GM18499 (cell line): ENCODE data around the gene SAPCD1.

Source experiments
- ATAC-seq: cut with Tn5 transposase; IDR thresholded peaks from one replicate; pipeline ENCODE4 v1.9.1; 2021; ENCODE audit warnings: moderate number of reproducible peaks; ENCODE audit not compliant: insufficient read depth, unreplicated experiment

Gene SAPCD1

DNA sequence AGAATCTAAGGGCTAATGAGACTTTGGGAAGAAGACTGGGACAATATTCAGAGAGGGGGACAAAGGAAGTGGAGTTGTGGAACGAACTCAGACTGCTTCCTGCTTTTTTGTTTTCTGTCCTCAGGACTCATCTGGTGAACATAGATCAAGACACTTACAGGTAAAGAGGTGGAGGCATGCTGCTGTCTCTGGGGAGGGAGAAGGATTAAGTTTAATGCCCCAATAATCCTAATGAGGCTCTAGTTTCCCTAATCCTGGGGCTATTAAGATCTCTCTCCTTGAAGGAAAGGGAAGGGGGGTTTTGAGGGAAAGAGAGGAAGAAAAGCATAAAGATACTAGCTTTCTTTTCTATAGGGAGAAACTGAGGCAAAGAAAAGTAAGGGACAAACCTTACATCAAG lies 18.0 kb upstream of the SAPCD1 start:
- ATAC-seq: no peak

DNA sequence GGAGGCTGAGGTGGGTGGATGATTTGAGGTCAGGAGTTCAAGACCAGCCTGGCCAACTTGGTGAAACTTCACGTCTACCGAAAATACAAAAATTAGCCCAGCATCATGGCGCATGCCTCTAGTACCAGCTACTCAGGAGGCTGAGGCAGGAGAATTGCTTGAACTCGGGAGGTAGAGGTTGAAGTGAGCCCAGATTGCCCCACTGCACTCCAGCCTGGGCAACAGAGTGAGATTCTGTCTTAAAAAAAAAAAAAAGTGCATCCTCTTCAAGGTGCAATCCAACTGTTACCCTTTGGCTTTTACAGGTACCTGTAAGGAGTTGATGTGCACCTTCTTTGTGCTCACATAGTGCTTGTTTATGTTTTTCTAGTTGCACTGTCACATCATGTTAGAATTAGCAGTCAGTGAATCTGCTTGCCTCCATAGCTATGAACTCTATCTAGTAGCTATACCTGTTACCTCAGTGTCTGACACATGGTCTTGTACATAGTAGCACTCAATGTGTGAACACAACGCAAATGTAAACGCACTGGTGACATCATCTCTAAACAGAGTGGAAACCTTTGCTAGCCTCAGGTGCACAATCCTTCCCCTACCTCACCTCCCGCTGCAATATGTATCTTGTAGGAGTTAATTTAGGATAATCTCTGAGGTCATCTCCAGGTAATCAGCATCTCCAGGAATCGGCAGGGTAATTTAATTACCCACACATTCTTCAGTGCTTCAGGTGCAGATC lies 13.0 kb upstream of the SAPCD1 start:
- no peak for ATAC-seq

DNA sequence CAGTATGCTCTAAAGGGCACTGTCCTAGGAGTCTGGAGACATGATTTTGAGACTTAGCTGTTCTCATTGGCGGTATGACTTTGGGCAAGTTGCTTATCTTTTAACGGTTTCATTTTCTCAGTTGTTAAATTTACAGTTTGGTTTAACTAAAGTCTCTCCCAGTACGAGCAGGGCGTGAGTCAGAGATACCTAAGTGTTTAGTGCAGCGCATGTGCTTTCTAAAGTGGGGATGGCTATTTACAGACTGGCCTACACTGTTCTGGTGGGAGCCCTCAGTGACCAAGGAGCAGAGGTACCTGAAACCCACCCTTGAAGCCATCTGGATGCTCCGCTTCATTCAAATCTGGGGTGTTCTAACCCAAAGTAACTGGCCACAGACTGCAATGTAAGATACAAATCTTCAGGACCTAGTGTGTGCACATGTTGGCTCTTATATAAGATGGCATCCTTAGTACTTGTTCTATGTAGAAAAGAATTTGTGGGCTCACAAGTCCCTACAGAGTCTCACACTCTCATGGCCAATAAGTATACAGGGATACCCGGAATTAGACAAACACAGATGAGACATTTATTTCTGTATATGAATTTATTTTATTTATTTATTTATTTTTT lies 11.9 kb upstream of the SAPCD1 start:
- ATAC-seq: no peak

DNA sequence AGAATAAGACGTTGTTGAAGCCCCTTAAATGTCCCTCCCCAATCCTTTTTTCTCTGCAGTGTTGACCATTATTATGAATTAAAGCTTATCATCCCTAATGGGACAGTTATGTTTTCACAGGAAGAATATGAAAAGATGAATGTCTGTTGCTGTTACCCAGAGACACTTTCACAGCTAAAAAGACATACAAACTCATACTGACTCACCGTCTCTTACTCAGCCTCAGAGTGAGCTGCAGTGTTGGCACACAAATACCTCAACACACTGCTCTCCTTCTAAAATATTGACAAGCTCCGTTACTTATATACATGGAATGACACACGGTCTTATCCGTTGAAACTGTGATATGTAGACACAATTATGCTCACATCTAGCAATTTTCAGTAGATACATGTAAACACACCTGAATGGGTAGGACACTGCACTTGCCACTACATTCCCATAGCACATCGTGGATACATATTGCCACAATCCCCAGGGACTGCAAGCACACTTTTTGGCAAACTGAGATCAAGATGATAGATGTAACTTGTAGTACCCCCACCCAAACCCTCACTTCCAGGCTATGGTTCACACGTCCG lies 9.6 kb upstream of the SAPCD1 start:
- ATAC-seq: no peak

DNA sequence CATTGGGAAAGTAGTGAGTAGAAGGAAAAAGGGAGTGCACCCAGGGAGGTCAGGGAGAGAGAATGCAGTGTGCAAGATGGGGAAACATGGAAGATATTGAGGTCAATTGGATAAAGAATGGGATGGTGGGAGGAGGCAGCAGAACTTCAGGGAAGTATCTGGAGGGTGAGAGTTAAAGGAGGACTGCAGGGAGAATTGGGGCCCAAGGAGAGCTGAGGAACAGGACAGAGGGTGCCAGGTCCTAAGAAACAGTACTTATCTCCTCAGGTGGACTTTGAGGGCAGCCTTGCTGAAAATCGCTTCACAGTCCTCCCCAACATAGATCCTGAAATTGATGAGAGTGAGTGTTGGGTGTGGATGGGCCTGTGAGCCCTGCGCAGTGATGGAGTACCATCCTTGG lies 4.2 kb upstream of the SAPCD1 start:
- ATAC-seq: no peak

DNA sequence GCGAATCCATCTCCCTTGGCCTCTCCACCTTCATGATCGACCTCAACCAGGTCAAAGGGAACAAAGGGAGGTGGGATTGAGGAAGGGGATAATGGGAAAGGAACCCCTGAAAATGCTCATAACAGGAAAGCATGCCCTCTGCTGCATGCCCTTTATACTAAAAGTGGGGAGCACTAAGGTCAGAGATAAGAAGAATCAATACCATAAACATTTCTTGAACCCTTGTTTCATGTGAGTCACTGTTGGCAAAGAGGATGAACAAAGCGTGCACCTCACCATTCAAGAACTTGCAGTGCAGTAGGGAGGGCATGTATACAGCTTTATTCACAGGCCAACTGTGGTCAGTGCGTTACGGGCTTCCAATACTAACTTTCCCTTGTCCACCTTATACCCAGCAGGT lies 1.7 kb upstream of the SAPCD1 start:
- no peak for ATAC-seq

DNA sequence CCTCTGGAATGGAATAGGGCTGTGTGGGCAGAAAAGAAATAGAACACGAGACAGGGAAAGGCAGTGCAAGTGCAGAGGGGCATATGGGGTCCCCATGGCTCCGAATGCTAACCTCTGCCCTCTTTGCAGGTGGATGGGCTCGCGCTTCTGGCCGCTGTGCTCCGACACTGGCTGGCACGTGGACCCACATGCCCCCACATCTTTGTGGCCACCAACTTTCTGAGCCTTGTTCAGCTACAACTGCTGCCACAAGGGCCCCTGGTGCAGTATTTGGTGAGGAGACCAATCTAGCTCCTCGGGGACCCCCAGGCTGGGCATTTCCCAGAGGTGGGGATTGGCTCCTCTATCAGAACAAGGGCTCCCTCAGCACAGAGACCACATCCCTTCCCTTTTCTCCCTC lies 1.1 kb upstream of the SAPCD1 start:
- ATAC-seq: no peak

DNA sequence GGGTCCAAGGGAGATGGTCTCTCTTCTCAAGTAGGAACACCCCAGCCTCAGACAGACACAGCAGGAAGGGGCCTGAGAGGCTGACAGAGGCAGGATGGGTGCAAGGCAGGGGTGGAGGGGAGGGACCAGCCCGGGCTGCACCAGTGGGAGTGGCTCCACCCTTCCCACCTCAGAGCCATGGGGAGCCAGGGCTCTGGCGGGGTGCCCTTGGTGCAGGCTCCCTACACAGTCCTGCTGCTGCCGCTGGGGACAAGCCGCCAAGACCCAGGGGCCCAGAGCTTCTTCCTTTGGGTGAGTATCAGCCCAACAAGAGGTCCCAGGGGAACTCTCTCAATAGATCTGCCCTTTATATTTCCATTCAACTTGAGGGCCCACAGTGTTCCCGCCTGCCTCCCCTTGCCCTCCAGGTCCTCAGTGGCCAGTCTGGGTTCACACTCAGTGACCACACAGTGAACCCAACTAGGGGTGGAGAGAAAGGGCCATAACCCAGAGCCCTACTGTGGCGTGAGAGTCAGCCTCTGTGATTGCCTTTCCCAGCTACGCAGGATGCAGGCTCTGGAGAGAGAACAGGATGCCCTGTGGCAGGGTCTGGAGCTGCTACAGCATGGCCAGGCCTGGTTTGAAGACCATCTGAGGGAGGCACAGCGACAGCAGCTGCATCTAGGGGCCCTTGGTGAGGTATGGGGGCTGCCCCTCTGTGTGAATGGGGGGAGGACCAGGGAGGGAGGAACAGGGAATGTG lies 592 bp downstream of the SAPCD1 start:
- no peak for ATAC-seq

DNA sequence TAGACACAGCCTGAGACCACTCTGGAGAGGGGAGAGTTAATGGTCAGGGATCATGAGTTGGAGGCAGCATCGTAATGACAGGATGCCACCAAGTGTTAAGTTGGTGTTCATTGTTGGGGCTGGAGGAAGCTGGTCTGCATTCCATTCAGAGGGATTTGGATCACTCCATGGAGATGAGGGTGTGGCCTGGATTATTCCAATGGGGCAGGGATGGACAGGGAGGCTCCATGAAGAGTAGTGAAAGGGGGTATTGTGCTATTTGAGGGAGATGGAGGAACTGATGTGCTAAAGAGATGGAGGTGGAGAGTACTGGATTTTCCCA lies 1.1 kb downstream of the SAPCD1 start:
- no peak for ATAC-seq

DNA sequence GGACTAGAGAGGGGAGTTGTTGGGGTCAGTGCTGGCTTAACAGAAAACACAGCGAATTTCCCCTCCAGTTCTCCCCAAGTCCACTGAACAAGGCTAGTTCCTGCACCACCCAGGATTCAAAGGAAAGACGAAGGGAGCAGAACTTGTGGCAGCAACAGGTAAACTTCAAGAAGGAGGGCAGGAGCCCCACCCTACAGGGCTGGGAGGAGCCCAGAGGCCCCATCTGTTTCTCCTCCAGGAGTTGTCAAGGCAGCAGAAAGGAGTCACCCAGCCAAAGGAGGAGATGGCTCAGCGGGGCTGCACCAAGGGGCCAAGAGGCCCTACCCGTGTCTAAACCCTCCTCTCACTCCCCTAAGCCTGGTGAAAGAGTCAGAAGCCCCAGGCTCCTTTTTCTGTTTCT lies 1.7 kb downstream of the SAPCD1 start:
- ATAC-seq: no peak

DNA sequence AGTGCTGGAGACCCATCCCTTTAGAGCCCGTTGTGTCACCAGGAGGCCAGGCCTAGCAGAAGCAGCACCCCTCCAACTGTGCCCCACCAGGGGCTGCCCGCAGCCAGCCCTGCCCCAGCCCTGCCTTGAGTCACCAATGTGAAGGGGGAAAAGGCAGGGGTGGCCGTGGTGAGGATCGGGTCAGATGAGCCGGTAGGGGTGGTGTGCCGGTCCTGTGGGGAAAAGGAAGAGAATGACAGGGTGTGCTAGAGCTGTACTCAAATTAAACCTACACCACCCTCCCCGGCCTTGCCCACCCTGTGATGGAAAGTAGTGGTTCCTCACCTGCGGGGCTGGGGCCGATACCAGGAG lies 3.1 kb downstream of the SAPCD1 start:
- ATAC-seq: no peak

DNA sequence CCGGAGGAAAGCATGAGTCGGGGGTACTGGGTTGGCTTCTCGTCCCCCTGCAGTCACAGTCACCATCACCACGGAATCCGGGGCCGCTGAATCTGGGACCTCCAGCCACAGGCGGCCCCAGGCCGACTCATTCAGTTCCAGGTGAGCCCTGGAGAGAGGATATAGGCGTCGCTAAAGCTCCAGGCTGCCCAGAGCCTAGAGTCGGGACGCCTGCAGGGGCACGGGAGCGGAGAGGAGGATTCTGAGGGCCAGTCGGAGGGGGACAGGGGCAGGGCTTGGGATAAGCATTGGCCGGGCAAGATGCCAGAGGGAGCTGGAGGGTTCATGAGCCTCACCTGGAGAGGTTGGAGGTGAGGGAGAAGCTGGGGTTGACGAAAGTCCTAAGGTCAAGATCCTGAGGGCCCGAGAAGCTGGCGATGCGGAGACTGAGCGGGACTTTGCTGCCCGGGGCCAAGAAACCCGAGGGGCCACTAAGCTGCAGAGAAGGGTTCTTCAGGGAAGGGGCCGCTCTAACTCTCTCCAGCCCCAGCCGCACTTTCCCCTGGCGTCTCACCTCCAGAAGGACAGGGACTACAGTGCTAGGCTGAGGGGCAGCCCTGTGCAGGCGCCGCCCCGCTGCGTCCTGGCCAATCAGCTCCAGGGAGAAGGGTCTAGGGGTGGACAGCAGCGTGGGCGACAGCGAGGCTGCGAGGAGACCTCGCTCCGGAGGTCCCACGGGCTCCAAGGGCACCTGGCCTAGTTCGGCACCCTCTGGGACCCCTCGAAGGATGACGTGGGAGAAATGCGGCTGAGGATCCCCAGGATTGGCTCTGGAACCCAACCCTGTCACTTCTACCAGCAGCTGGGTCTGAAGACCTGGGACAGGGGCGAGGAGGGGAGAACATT lies 3.7 kb downstream of the SAPCD1 start:
- ATAC-seq: no peak

DNA sequence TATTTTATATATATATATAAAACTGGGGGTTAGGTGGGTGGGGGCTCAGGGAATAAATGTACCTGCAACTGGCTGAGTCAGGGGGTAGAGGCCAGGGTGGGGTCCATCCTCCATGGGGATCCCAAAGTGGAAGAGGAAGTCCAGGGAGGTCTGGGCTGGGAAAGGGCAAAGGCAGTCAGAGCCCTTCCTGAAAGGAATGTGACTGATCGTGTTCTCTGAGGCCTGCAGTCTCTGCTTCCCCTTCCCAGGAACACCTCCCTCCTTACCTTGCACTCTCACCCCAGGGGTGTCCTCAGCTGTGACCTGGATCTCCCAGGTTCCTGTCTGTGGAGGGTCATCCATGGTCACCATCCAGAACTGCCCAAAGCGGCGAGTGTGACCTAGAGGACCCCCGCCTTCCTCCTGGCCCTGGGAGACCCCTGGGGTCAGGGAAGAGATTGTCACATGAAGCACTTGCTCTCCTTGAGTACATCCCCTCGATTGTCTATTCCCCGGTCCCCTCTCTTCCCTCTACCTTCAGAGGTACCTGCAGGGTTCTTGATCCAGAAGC lies 4.7 kb downstream of the SAPCD1 start:
- ATAC-seq: no peak

DNA sequence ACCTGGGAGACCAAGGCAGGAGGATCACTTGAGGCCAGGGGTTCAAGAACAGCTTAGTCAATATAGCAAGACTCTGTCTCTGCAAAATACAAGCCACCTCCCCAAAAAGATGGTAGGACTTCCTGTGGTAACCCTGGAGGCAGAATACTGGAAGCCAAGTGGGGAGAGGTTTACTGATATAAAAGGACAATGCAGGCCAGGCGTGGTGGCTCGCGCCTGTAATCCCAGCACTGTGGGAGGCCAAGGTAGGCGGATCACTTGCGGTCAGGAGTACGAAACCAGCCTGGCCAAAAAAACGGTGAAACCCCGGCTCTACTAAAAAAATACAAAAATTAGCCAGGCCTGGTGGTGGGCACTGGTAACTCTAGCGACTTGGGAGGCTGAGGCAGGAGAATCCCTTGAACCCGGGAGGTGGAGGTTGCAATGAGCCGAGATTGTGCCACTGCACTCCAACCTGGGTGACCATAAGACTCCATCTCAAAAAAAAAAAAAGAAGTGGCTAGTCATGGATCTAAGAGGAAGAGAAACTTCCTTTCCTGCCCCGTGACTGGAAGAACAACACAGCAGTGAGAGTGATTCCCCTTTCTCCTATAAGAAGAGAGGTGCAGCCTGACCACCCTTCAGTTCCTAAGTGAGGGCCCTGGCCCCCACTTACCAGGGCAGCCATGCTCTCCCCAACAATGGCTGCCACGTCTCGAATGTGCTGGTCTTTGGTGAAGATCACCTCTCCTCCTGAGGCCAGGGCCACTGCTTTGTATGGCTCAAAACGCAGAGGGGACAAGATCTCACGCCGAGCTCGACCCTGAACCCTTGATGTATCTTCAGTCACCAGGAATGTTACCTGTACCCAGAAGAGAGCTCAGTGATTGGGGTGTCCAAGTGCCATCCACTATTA lies 6.2 kb downstream of the SAPCD1 start:
- no peak for ATAC-seq

DNA sequence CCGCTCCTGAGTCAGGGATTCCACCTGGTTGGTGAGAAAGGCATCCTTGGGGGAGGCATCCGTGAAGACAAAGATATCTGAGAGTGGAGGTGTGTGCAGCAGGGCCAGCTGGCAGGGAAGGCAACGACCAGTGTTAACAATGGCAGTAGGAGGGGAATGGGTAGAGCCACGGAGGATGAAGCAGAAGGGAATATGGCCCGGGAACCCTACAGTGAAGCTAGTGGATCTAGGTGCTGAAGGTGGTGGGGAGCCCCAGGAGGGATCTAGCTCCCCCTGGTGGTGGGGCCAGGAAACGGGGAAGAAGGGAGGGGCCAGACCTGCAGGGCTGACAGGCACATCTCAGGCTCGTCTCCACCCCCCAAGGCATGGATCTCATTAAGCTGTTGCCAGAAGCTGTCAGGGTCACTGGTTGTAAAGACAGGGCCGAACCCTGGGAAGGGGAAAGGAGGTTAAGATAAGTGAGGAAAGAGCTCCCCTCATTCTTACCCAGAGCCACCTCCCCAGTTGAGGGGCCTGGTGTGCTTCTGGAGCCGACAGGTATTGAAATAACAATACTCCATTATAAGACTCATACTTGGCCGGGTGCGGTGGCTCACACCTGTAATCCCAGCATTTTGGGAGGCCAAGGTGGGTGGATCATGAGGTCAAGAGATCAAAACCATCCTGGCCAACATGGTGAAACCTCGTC lies 7.4 kb downstream of the SAPCD1 start:
- ATAC-seq: no peak

DNA sequence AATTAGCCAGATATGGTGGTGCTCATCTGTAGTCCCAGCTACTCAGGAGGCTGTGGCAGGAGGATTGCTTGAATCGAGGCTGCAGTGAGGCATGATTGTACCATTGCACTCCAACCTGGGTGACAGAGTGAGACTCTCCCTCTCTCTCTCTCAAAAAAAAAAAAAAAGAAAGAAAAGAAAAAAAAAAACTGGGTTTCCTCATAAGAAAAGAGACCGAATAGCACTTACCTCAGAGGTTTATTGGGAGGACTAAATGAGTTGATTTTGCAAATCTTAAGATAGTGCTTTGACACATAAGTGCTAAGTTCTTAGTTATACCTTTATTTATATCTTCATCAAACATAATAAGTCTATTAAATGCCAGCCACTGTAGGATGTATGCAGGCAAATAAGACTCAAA lies 8.4 kb downstream of the SAPCD1 start:
- ATAC-seq: no peak

DNA sequence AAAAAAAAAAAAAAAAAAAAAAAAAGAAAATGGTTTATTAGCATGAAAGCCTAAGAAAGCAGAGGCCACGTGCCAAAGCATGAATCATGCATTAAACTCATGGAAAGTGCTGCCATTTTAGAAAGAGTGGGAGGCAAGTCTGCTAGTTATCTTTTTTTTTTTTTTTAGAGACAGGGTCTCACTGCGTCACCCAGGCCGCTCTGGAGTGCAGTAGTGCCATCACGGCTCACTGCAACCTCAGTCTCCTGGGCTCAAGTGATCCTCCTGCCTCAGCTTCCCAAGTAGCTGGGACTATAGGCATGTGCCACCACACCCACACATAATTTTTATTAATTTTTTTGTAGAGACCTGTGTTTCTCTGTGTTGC lies 9.5 kb downstream of the SAPCD1 start:
- no peak for ATAC-seq

DNA sequence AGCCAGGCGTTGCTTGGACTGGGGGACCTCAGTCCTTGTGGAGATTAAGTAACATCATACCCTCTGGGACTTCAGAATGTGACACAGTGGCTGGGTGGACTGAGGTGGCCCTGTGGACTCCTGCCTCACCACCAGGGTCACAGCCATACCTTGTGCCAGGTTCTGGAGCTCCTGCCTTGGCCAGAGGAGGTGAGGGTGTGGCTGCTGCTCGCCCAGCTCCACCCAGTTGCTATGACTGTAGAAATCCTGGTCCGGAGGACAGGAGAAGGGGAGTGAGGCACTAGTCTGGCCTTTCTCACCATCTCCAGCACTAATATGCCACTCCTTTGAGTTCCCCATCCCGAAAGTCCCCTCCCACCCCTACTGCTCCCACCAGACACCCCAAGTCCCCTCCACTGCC lies 12.7 kb downstream of the SAPCD1 start:
- no peak for ATAC-seq
